ENCODE data around the gene IMPA2. TPM values are rescaled to one million over a fixed set of nuclear protein-coding genes. Genes with fewer than 3 reads are reported as not detected.

IMPA2 gene
- total RNA-seq, 1 donor from 2014 or later: 41.9 TPM

- Histone ChIP-seq H3K4me2 (no peak overlapping the region), H3K4me3 (no peak overlapping the region), H2AFZ (replicated peaks) (no peak overlapping the region), H3K27me3 (no peaks in the 10 kb centered on the region), H3K9ac (no peak overlapping the region), H3K36me3 (no peaks in the 10 kb centered on the region), H3K79me2 (ENCODE audit: low read depth) (no peaks in the 10 kb centered on the region), H3F3A (ENCODE audit: low read depth) (no peaks in the 10 kb centered on the region), H3K4me1 (no peaks in the 10 kb centered on the region), H3K9me3 (ENCODE audit: low read depth) (no peaks in the 10 kb centered on the region), H4K20me1 (ENCODE audit: low read depth) (no peaks in the 10 kb centered on the region), H3K27ac (no peak overlapping the region)
- peak; percentile 45 for DNase-seq (ENCODE audit: low spot score)
- no peak for TF ChIP-seq EZH2phosphoT487 (IDR thresholded peaks at IDR 0.05)
- no peak for TF ChIP-seq EZH2 (IDR thresholded peaks at IDR 0.05)
- peak; percentile 41 for TF ChIP-seq CTCF (IDR thresholded peaks at IDR 0.05)
- H3K4me3 Mint-ChIP-seq: no peak overlapping the region
- H3K27ac Mint-ChIP-seq: no peak overlapping the region
- no peaks in the 10 kb centered on the region for H3K27me3 Mint-ChIP-seq (ENCODE audit: insufficient read depth, low read depth)
- H3K9me3 Mint-ChIP-seq: no peaks in the 10 kb centered on the region
- H3K4me1 Mint-ChIP-seq: peaks cover 4% of the 10 kb centered on the region
- H3K36me3 Mint-ChIP-seq: no peaks in the 10 kb centered on the region
Observed at GRCh38 chr18:12046751-12047335, 65.5 kb downstream of the IMPA2 start.

- H3K79me2 ChIP-seq (ENCODE audit: low read depth): no peaks in the 10 kb centered on the region
- H3K27me3 Mint-ChIP-seq (ENCODE audit: insufficient read depth, low read depth): no peaks in the 10 kb centered on the region
- TF ChIP-seq CTCF (IDR thresholded peaks at IDR 0.05): peak; percentile 19
- TF ChIP-seq EZH2phosphoT487 (IDR thresholded peaks at IDR 0.05): no peak
- H3K9ac ChIP-seq: no peak overlapping the region
- DNase-seq (ENCODE audit: low spot score): no peak
- no peak overlapping the region for H3K4me2 ChIP-seq
- no peak overlapping the region for H3K27ac Mint-ChIP-seq
- H3K4me3 Mint-ChIP-seq: no peak overlapping the region
- H3K4me3 ChIP-seq: no peak overlapping the region
- H3K4me1 Mint-ChIP-seq: peaks cover 4% of the 10 kb centered on the region
- no peaks in the 10 kb centered on the region for H3K36me3 ChIP-seq
- no peaks in the 10 kb centered on the region for H3K36me3 Mint-ChIP-seq
- H3K27me3 ChIP-seq: no peaks in the 10 kb centered on the region
- H3K9me3 ChIP-seq (ENCODE audit: low read depth): no peaks in the 10 kb centered on the region
- H3K4me1 ChIP-seq: no peaks in the 10 kb centered on the region
- no peak overlapping the region for H2AFZ ChIP-seq (replicated peaks)
- no peaks in the 10 kb centered on the region for H3K9me3 Mint-ChIP-seq
- H4K20me1 ChIP-seq (ENCODE audit: low read depth): no peaks in the 10 kb centered on the region
- H3F3A ChIP-seq (ENCODE audit: low read depth): no peaks in the 10 kb centered on the region
- H3K27ac ChIP-seq: no peak overlapping the region
Observed at GRCh38 chr18:12048010-12048826, 66.9 kb downstream of the IMPA2 start.

- no peaks in the 10 kb centered on the region for H3K9me3 Mint-ChIP-seq
- H3K79me2 ChIP-seq (ENCODE audit: low read depth): no peaks in the 10 kb centered on the region
- H2AFZ ChIP-seq (replicated peaks): no peak overlapping the region
- no peak overlapping the region for H3K4me3 ChIP-seq
- H3K4me1 ChIP-seq: no peaks in the 10 kb centered on the region
- H3K4me3 Mint-ChIP-seq: no peak overlapping the region
- no peak overlapping the region for H3K27ac ChIP-seq
- no peaks in the 10 kb centered on the region for H3K36me3 ChIP-seq
- no peak for DNase-seq (ENCODE audit: low spot score)
- no peaks in the 10 kb centered on the region for H3K27me3 Mint-ChIP-seq (ENCODE audit: insufficient read depth, low read depth)
- no peaks in the 10 kb centered on the region for H4K20me1 ChIP-seq (ENCODE audit: low read depth)
- no peak for TF ChIP-seq EZH2 (IDR thresholded peaks at IDR 0.05)
- no peak for TF ChIP-seq EZH2phosphoT487 (IDR thresholded peaks at IDR 0.05)
- no peak for TF ChIP-seq CTCF (IDR thresholded peaks at IDR 0.05)
- H3K27ac Mint-ChIP-seq: no peak overlapping the region
- no peaks in the 10 kb centered on the region for H3K27me3 ChIP-seq
- peaks cover 4% of the 10 kb centered on the region for H3K4me1 Mint-ChIP-seq
- H3K36me3 Mint-ChIP-seq: no peaks in the 10 kb centered on the region
- H3K9ac ChIP-seq: no peak overlapping the region
- H3K9me3 ChIP-seq (ENCODE audit: low read depth): no peaks in the 10 kb centered on the region
- no peak overlapping the region for H3K4me2 ChIP-seq
- H3F3A ChIP-seq (ENCODE audit: low read depth): no peaks in the 10 kb centered on the region
Observed at GRCh38 chr18:12048827-12049175, 67.5 kb downstream of the IMPA2 start.

Data from neural progenitor cell (in vitro differentiated cells).